HCT116 (cell line): ENCODE data around the gene FKBP2. TPM values are rescaled to one million over a fixed set of nuclear protein-coding genes. Genes with fewer than 3 reads are reported as not detected.

Experiments used
- ATAC-seq: fragments of 200-7000 bp; cut with Tn5 transposase; 2 replicates; pipeline ENCODE4 v1.9.1; 2020; ENCODE audit warnings: mild to moderate bottlenecking, moderate library complexity
- BruUV-seq: library from RNA; stranded (reverse); fragments of 400-500 nt; replicated peaks from 2 replicates; lab custom pipeline; 2021; lab: Mats Ljungman, UMichigan
- CTCF ChIA-PET: fragments of 300-600 bp; sonication (Branson Sonifier 250); formaldehyde crosslinking; loops from one replicate; lab custom pipeline; 2021; ENCODE audit warnings: antibody characterized with exemption; lab: Charles Lee
- POLR2A ChIA-PET: fragments of 300-600, 350-600 bp; sonication (Branson Sonifier 250); formaldehyde crosslinking; loops from one replicate; lab custom pipeline; 2021; ENCODE audit warnings: antibody characterized with exemption; lab: Charles Lee
- RAD21 ChIA-PET, 2 experiments: fragments of 300-600 bp; sonication (Branson Sonifier 250); formaldehyde crosslinking; loops; one replicate each; lab custom pipeline; 2023; ENCODE audit warnings: low total read pairs in 2 of 2; ENCODE audit not compliant: uncharacterized antibody in 2 of 2, unreplicated experiment in 2 of 2, low non-redundant PET in 1 of 2; lab: Charles Lee
- DNase-seq: peaks from one replicate; pipeline ENCODE4 v3.0.0-alpha.2; 2010; ENCODE audit warnings: low read depth, low spot score
- H2AFZ ChIP-seq: fragments of 200-600 bp; shearing (Covaris generic), sonication (generic); 2 replicates; pipeline ENCODE4 v1.6.1; 2017; ENCODE audit warnings: low read depth, mixed run types, mixed read lengths, antibody characterized with exemption, low read length; ENCODE audit not compliant: poor library complexity, severe bottlenecking
- H3K27ac ChIP-seq: 2 replicates; pipeline ENCODE4 v1.5.1; 2012; ENCODE audit warnings: low read depth, low read length
- H3K27me3 ChIP-seq: fragments of 200-600 bp; sonication (generic); 2 replicates; pipeline ENCODE4 v1.6.1; 2016; ENCODE audit warnings: mixed run types, low read length, mixed read lengths; ENCODE audit not compliant: insufficient read depth
- H3K36me3 ChIP-seq, 2 experiments: fragments of 200-500 bp in 1 of 2; fragments of 200-600 bp in 1 of 2; sonication (Bioruptor generic) in 1 of 2; sonication (generic) in 1 of 2; 2 replicates each; pipeline versions ENCODE4 v1.5.1 to v1.6.1; 2014 to 2016; ENCODE audit warnings: low read length in 2 of 2, inconsistent platforms in 1 of 2, mixed read lengths in 1 of 2, mixed run types in 1 of 2; ENCODE audit not compliant: insufficient read depth in 2 of 2, control insufficient read depth in 1 of 2
- H3K4me1 ChIP-seq, 2 experiments: fragments of 200-600 bp in 1 of 2; sonication (generic) in 1 of 2; 2 replicates each; pipeline versions ENCODE4 v1.5.1 to v1.6.1; 2012 to 2017; ENCODE audit warnings: low read length in 2 of 2, inconsistent platforms in 1 of 2, mild to moderate bottlenecking in 1 of 2, mixed read lengths in 1 of 2, mixed run types in 1 of 2, moderate library complexity in 1 of 2; ENCODE audit not compliant: insufficient read depth in 2 of 2, control insufficient read depth in 1 of 2
- H3K4me2 ChIP-seq: fragments of 200-600 bp; sonication (generic); 2 replicates; pipeline ENCODE4 v1.6.1; 2017; ENCODE audit warnings: mixed run types, low read length, mixed read lengths
- H3K4me3 ChIP-seq, 2 experiments: fragments of 200-600 bp in 1 of 2; sonication (generic) in 1 of 2; replicated peaks in 1 of 2; 2 replicates each; pipeline ENCODE4 v1.5.1; 2011 to 2016; ENCODE audit warnings: low read length in 2 of 2, control low read depth in 1 of 2, low read depth in 1 of 2, mild to moderate bottlenecking in 1 of 2, mixed read lengths in 1 of 2, mixed run types in 1 of 2
- H3K79me2 ChIP-seq: fragments of 200-600 bp; sonication (generic); 2 replicates; pipeline ENCODE4 v1.6.1; 2017; ENCODE audit warnings: mild to moderate bottlenecking, mixed run types, low read length, moderate library complexity, mixed read lengths; ENCODE audit not compliant: insufficient read depth
- H3K9ac ChIP-seq: fragments of 200-600 bp; sonication (generic); 2 replicates; pipeline ENCODE4 v1.6.1; 2016; ENCODE audit warnings: low read length, mixed read lengths
- H3K9me2 ChIP-seq: fragments of 200-600 bp; sonication (generic), shearing (Covaris generic); 2 replicates; pipeline ENCODE4 v1.6.1; 2017; ENCODE audit warnings: mixed run types, mild to moderate bottlenecking, moderate library complexity; ENCODE audit not compliant: insufficient read depth
- H3K9me3 ChIP-seq, 2 experiments: fragments of 200-500 bp in 1 of 2; fragments of 200-600 bp in 1 of 2; sonication (Bioruptor generic) in 1 of 2; sonication (generic) in 1 of 2; 2 replicates each; pipeline ENCODE4 v1.6.1; 2014 to 2017; ENCODE audit warnings: low read length in 2 of 2, mixed read lengths in 2 of 2, inconsistent platforms in 1 of 2, low read depth in 1 of 2, mild to moderate bottlenecking in 1 of 2, mixed run types in 1 of 2, moderate library complexity in 1 of 2; ENCODE audit not compliant: control insufficient read depth in 1 of 2, insufficient read depth in 1 of 2
- H4K20me1 ChIP-seq: fragments of 200-600 bp; sonication (generic), shearing (Covaris generic); 2 replicates; pipeline ENCODE4 v1.6.1; 2017; ENCODE audit warnings: mixed run types, mild to moderate bottlenecking, moderate library complexity; ENCODE audit not compliant: insufficient read depth
- CBX3 ChIP-seq: IDR thresholded peaks from 2 replicates; pipeline ENCODE4 v1.6.1; 2012; ENCODE audit warnings: low read depth
- CEBPB ChIP-seq: IDR thresholded peaks from 2 replicates; pipeline ENCODE4 v1.6.1; 2012; ENCODE audit warnings: low read depth
- ELF1 ChIP-seq: IDR thresholded peaks from 2 replicates; pipeline ENCODE4 v1.6.1; 2012; ENCODE audit warnings: low read depth, borderline replicate concordance
- JUND ChIP-seq: IDR thresholded peaks from 2 replicates; pipeline ENCODE4 v1.6.1; 2012
- MAX ChIP-seq: IDR thresholded peaks from 2 replicates; pipeline ENCODE4 v1.6.1; 2012
- SRF ChIP-seq: IDR thresholded peaks from 2 replicates; pipeline ENCODE4 v1.6.1; 2012; ENCODE audit warnings: low read depth
- YY1 ChIP-seq: IDR thresholded peaks from 2 replicates; pipeline ENCODE4 v1.6.1; 2011; ENCODE audit warnings: low read length, low read depth, moderate library complexity, mild to moderate bottlenecking; ENCODE audit not compliant: insufficient replicate concordance; ENCODE audit errors: extremely low read depth
- intact Hi-C: fragments of 100-400 bp; cut with micrococcal nuclease; formaldehyde crosslinking; loops from 2 replicates; pipeline ENCODE4 v1.10.0; 2022
- total RNA-seq: library from RNA; stranded (reverse); gene quantifications from one replicate; pipeline ENCODE4 v1.2.1, GENCODE V29; 2021; ENCODE audit not compliant: unreplicated experiment

FKBP2 gene
- total RNA-seq, 1 experiment from 2014 or later, result 69.2 TPM

GRCh38 chr11:64249038-64249437, 8.1 kb downstream of the FKBP2 start:
- DNase-seq, result no peak
- Histone ChIP-seq H3K9me2 (no peaks in the 10 kb centered on the region), H2AFZ (no peak overlapping the region), H3K9ac (no peak overlapping the region), H4K20me1 (no peaks in the 10 kb centered on the region), H3K9me3 (no peaks in the 10 kb centered on the region), H3K27me3 (no peaks in the 10 kb centered on the region), H3K4me3 (no peak overlapping the region), H3K4me2 (no peak overlapping the region), H3K36me3 (peaks cover 0 to 2% of the 10 kb centered on the region in 2 experiments; a peak in 1 of 4 replicates), H3K4me1 (peaks cover 29 to 73% of the 10 kb centered on the region in 2 experiments), H3K27ac (peak overlapping the region; percentile 94; the same call in 1 of the 2 replicates), H3K79me2 (peaks cover 50% of the 10 kb centered on the region)
- intact Hi-C loops, result no loop called here
- RAD21 ChIA-PET, result no interaction called here
- POLR2A ChIA-PET, result interaction anchor here (1.4 to 1.6 kb wide), 3 partner anchors 8 to 69 kb away, joined by 3 to 6 read pairs (median 4); partner anchors contain the start of genes FKBP2 and PRDX5
- TF ChIP-seq MAX (no peak), CBX3 (no peak), SRF (no peak)
- no TSS peak for BruUV-seq
- ATAC-seq, result no peak
- CTCF ChIA-PET, result interaction anchor here (1.1 to 1.9 kb wide), 2 partner anchors 9 to 107 kb away, joined by 3 to 4 read pairs; no protein-coding TSS in a partner anchor

- no TSS peak for BruUV-seq
- Histone ChIP-seq H3K27ac (no peak overlapping the region; the same call in 1 of the 2 replicates), H4K20me1 (no peaks in the 10 kb centered on the region), H2AFZ (no peak overlapping the region), H3K9me3 (no peaks in the 10 kb centered on the region), H3K79me2 (peaks cover 50% of the 10 kb centered on the region), H3K4me2 (no peak overlapping the region; the same call in 1 of the 2 replicates), H3K36me3 (peaks cover 0 to 6% of the 10 kb centered on the region in 2 experiments; a peak in 1 of 4 replicates), H3K27me3 (no peaks in the 10 kb centered on the region), H3K4me3 (no peak overlapping the region; a peak in 1 of 4 replicates), H3K9me2 (no peaks in the 10 kb centered on the region), H3K9ac (peak overlapping the region; percentile 97; the same call in 1 of the 2 replicates), H3K4me1 (peaks cover 26 to 66% of the 10 kb centered on the region in 2 experiments)
- no peak for DNase-seq
- POLR2A ChIA-PET, result interaction anchor here (1.0 to 1.6 kb wide), 4 partner anchors 9 to 68 kb away, joined by 3 to 6 read pairs (median 4); partner anchors contain the start of genes FKBP2 and PRDX5
- no peak for ATAC-seq
- intact Hi-C loops, result loop anchor here (2.0 kb wide), 1 partner anchor 55 kb away; the partner anchor contains the start of gene ESRRA
- CTCF ChIA-PET, result interaction anchor here (1.1 to 1.9 kb wide), 6 partner anchors 8 to 106 kb away, joined by 3 to 7 read pairs (median 4); partner anchors contain the start of gene FKBP2
- TF ChIP-seq JUND (no peak), CEBPB (no peak), ELF1 (no peak), YY1 (no peak)
- RAD21 ChIA-PET, result no interaction called here
Measured at GRCh38 chr11:64249563-64250414, 8.9 kb downstream of the FKBP2 start.
